Measurements from ENCODE around the gene ELL. TPM values are rescaled to one million over a fixed set of nuclear protein-coding genes. Genes with fewer than 3 reads are reported as not detected.

The ELL gene
- total and polyA plus RNA-seq, 2 donors from 2014 or later, result 5.7 to 25.2 TPM

- H3K27ac ChIP-seq (ENCODE audit: low read depth in 2 of 2, low read length in 2 of 2), result peak within 1 kb of the TSS; percentile 71 to 83
- no peaks in the 10 kb centered on the region for H3K9me3 ChIP-seq (ENCODE audit: control insufficient read depth in 2 of 3, insufficient read depth in 1 of 3, low read length in 3 of 3)
- peak within 1 kb of the TSS; percentile 36 to 57 (median 46) for H3K4me3 ChIP-seq (ENCODE audit: low read length in 3 of 3)
- intact Hi-C loops (cut with DNase I), result no loop called here
- DNase-seq (peak in 4 of 5 donors; percentile 71 to 89 (median 78)), FAIRE-seq (no peak)
- H3K36me3 ChIP-seq (ENCODE audit: control insufficient read depth in 2 of 3, insufficient read depth in 3 of 3, low read length in 3 of 3), result no peaks in the 10 kb centered on the region
- no peaks in the 10 kb centered on the region for H3K27me3 ChIP-seq (ENCODE audit: control insufficient read depth, insufficient read depth, low read length)
- TF ChIP-seq, protein P1, sequence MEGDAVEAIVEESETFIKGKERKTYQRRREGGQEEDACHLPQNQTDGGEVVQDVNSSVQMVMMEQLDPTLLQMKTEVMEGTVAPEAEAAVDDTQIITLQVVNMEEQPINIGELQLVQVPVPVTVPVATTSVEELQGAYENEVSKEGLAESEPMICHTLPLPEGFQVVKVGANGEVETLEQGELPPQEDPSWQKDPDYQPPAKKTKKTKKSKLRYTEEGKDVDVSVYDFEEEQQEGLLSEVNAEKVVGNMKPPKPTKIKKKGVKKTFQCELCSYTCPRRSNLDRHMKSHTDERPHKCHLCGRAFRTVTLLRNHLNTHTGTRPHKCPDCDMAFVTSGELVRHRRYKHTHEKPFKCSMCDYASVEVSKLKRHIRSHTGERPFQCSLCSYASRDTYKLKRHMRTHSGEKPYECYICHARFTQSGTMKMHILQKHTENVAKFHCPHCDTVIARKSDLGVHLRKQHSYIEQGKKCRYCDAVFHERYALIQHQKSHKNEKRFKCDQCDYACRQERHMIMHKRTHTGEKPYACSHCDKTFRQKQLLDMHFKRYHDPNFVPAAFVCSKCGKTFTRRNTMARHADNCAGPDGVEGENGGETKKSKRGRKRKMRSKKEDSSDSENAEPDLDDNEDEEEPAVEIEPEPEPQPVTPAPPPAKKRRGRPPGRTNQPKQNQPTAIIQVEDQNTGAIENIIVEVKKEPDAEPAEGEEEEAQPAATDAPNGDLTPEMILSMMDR (IDR thresholded peaks at IDR 0.05; ENCODE audit: borderline replicate concordance, extremely low read depth, insufficient read depth), result no peak
- H3K9ac ChIP-seq (ENCODE audit: low read length in 3 of 3), result peak within 1 kb of the TSS in 2 of 3 donors; percentile 19 to 48
- H3K4me1 ChIP-seq (ENCODE audit: control insufficient read depth in 2 of 3, insufficient read depth in 2 of 3, low read depth in 1 of 3, low read length in 3 of 3), result peaks cover 0 to 9% (median 3%) of the 10 kb centered on the region in 3 donors
These were observed 84.2 kb downstream of the ELL start, which contains the start of gene ISYNA1 for GRCh38 chr19:18437491-18438330. Gene ISYNA1 (minus strand): TSS chr19:18438133. CDS start chr19:18437979, 154 bp downstream.

DNA sequence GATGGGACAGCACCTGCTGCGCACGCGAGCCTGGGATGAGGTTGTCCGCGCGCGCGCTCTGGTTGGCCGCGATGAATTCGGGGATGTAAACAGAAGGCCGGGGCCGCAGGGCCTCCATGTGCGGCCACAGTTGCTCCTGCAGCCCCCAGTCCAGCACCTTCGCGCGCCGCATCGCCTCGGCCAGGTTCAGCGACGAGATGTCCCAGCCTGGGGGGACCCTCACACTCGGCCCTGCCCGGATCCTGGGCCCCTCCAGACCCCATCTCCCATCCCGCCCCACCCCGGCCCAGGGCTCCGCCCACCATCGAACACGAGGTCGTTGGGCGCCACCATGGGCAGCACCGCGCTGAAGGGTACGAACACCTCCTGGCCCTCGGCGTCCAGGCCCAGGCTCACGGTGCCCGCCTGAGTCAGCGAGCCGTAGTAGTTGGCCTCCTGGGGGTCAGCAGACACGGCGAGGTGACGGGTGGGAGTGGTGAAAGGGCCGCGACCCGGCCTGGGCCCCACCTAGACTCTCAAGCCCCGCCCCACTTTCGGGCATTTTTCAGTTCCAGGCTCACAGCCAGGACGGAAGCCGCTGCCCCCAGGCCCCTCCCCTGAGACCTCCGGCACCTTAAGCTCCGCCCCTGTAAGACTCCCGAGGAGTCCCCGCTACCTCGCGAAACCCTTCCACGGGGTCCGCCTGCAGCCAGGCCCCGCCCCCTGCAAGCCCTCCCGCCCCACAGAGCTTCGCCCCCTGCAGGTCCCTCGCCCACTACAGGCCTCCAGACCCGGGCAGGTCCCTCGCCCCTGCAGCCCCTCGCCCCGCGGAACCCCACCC lies 85.0 kb downstream of the ELL start:
- Histone ChIP-seq H3K36me3 (ENCODE audit: control insufficient read depth in 2 of 3, insufficient read depth in 3 of 3, low read length in 3 of 3) (no peaks in the 10 kb centered on the region), H3K27ac (ENCODE audit: low read depth in 2 of 2, low read length in 2 of 2) (peak overlapping the region; percentile 37 to 51), H3K27me3 (ENCODE audit: control insufficient read depth, insufficient read depth, low read length) (no peaks in the 10 kb centered on the region), H3K9me3 (ENCODE audit: control insufficient read depth in 2 of 3, insufficient read depth in 1 of 3, low read length in 3 of 3) (no peaks in the 10 kb centered on the region), H3K4me3 (ENCODE audit: low read length in 3 of 3) (peak overlapping the region in 2 of 3 donors; percentile 30 to 35), H3K9ac (ENCODE audit: low read length in 3 of 3) (no peak overlapping the region), H3K4me1 (ENCODE audit: control insufficient read depth in 2 of 3, insufficient read depth in 2 of 3, low read depth in 1 of 3, low read length in 3 of 3) (peaks cover 0 to 9% (median 3%) of the 10 kb centered on the region in 3 donors)
- DNase-seq, result peak; percentile 93 to 96 (median 95)
- TF ChIP-seq, protein P1 (IDR thresholded peaks at IDR 0.05; ENCODE audit: borderline replicate concordance, extremely low read depth, insufficient read depth), result no peak
- FAIRE-seq, result no peak
- intact Hi-C loops (cut with DNase I), result no loop called here

DNA sequence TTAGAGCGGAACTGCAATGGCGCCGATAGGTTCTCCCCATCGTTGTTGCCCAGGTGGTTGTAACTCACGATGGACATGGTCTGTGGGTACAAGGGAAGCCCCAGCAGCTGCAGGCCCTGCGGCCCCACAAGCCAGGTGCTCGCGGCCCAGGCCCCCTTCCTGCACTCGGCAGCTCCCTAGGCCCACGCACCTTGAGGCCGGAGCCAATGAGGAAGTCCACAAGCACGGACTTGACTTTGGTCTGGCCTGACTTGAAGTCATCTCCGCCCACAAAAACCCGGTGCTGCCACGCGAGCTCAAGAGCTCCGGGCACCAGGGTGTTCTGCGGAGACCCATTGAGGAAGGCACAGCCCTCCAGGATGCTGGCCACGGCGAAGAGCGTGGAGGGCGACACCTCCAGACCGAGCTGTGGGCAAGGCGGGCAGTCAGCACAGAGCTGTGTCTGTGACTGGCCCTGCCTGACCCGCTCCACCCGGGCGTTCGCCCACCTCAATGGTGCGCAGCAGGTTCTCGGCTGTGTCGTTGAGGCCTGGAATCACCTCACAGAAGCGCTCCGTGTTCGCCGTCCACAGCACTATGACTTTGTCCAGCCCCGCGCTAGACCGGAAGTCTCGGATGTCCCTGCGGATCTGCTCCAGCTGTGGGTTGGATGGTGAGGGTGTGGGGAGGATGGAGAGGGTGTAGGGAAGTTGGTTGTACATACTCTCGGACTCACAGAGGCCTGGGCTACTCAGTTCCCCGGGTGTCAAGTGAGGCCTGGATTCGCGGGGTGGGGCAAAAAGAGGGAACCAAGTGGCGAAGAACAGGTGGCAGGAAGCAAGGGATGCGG lies 85.8 kb downstream of the ELL start:
- H3K27ac ChIP-seq (ENCODE audit: low read depth in 2 of 2, low read length in 2 of 2), result no peak overlapping the region
- H3K36me3 ChIP-seq (ENCODE audit: control insufficient read depth in 2 of 3, insufficient read depth in 3 of 3, low read length in 3 of 3), result no peaks in the 10 kb centered on the region
- H3K27me3 ChIP-seq (ENCODE audit: control insufficient read depth, insufficient read depth, low read length), result no peaks in the 10 kb centered on the region
- peaks cover 0 to 7% (median 3%) of the 10 kb centered on the region in 3 donors for H3K4me1 ChIP-seq (ENCODE audit: control insufficient read depth in 2 of 3, insufficient read depth in 2 of 3, low read depth in 1 of 3, low read length in 3 of 3)
- intact Hi-C loops (cut with DNase I), result no loop called here
- TF ChIP-seq, protein P1 (IDR thresholded peaks at IDR 0.05; ENCODE audit: borderline replicate concordance, extremely low read depth, insufficient read depth), result no peak
- FAIRE-seq (no peak), DNase-seq (peak in 2 of 5 donors; percentile 67 to 77)
- no peaks in the 10 kb centered on the region for H3K9me3 ChIP-seq (ENCODE audit: control insufficient read depth in 2 of 3, insufficient read depth in 1 of 3, low read length in 3 of 3)
- peak overlapping the region in 1 of 3 donors; percentile 35 for H3K4me3 ChIP-seq (ENCODE audit: low read length in 3 of 3)
- H3K9ac ChIP-seq (ENCODE audit: low read length in 3 of 3), result no peak overlapping the region

All from kidney (tissue), 14 donors.